HG02759 (cell line): ENCODE data around the gene NME3.

Experiments
- ATAC-seq: cut with Tn5 transposase; IDR thresholded peaks from one replicate; pipeline ENCODE4 v1.9.1; 2021; ENCODE audit warnings: mild to moderate bottlenecking, moderate library complexity; ENCODE audit not compliant: unreplicated experiment

Gene NME3

DNA sequence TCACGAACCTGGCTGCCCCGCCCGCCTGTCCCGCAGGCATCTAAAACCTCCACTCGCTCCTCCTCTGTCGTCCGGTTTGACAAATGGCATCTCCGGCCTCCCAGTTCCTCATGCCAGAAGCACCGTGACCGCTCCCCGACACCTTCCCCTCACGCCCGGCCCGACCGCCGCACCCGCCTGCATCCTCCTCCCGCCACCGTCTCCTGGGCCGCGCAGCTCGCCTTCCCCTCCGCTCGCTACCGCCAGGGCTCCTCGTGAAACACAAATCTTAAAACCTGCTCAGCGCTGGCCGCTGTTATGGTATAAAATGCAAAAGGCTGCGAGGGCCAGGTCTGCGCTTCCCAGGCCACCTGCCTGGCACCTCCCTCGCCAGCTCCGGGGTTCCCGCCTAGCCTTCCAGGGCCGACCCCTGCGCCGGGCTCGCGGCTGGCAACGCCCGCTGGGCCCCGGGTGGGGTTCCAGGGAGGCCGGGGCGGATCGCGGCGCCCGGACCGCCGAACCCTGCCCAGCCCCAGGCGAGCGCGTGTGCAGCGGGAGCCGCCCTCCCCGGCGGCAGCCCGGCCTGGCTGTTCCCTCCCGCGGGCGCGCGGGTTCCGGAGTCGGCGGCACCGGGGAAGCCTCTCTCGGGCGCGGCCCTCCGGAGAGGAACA, 10.5 kb upstream of the NME3 start:
- peak; percentile 1 for ATAC-seq

DNA sequence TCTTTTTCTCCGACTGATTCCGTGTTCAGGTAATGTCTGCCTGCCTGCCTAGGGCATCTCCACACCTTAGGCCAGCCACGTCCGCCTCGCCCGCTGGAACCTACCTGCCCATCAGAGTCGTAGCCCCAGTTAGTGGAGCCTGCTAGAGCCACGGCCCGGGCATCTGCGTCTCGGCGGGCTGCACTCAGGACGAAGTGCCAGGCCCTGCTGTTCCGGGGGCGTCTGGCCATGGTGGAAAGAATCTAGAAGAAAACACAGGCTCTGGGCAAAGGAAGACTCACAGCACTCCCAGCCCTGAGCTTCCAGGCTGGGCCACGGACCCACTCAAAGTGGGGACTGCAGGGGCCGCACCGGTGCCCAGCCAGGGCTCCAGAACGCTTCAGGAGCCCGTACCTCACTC, 9.9 kb upstream of the NME3 start:
- no peak for ATAC-seq

DNA sequence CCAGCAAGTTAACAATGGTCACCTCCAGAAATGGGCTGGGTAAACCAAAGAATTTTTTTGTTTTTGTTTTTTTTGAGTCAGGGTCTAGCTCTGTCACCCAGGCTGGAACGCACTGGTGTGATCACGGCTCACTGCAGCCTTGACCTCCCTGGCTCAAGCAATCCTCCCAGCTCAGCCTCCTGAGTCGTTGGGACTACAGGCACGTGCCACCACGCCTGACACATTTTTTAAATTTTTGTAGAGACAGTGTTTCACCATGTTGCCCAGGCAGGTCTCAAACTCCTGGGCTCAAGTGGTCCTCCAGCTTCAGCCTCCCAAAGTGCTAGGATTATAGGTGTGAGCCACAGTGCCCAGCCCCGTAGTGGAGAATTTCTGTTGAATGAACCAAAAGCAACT, 9.3 kb upstream of the NME3 start:
- no peak for ATAC-seq

DNA sequence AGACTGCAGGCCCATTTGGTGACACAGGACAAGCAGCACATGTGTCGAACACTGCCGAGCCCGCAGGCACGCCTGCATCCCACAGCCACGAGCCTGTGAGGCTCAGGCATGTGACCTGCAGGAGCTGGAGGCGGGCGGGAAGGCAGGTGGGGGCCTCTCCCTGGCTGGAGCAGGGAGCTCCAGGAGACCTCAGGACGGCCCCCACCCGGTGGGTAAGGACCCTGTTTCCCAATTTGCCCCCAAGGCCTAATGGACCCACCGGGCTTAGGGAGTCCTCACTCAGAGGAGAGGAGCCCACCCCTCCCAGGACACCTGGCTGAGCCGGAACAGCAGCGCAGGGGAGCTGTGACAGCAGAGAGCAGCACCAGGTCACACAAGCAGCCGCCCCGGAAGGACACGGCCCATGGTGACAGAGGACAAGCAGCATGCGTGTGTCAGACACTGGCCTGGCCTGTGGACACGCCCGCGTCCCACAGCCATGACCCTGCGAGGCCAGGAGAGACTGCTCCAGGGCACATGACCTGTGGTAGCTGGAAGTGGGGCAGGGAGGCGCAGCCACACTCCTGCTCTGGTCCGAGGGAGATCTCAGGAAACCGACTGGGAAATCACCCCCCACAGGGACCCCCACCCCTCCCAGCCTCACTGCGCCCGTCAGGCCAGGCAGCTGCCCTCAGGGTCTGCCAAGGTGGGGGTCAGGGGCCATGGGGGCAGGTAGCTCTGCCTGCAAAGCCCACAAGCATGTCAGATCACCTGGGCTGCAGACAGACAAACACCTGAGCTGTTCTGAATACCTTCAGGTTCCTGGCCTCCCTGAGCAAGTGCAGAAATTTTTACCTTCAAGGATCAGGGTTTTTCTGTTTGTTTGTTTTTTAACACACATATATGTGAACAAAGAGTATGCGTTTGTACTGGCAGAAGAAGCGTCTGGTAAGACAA, 8.7 kb upstream of the NME3 start:
- ATAC-seq, result no peak

DNA sequence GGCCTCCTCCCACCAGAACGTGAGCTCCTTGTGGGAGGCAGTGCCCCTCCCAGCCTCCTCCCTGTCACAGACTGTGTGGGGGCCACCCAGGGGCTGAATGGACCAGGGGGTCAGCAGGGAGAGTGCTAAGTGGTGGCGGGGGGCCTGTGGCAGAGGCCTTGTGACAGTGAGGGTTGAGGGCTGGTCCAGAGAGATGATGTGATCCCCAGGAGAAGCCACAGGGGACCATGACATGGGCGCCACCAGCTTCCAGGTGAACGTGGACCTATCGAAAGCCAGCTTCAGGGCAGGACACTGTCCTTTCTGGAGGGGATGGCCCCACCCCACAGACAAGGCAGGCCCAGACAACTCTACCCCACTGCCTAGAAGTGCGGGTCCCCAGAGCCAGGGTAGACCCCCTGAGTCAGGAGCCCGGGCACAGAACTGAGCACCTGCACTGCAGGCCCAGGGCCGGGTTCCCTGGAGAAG, 7.9 kb upstream of the NME3 start:
- ATAC-seq, result no peak

DNA sequence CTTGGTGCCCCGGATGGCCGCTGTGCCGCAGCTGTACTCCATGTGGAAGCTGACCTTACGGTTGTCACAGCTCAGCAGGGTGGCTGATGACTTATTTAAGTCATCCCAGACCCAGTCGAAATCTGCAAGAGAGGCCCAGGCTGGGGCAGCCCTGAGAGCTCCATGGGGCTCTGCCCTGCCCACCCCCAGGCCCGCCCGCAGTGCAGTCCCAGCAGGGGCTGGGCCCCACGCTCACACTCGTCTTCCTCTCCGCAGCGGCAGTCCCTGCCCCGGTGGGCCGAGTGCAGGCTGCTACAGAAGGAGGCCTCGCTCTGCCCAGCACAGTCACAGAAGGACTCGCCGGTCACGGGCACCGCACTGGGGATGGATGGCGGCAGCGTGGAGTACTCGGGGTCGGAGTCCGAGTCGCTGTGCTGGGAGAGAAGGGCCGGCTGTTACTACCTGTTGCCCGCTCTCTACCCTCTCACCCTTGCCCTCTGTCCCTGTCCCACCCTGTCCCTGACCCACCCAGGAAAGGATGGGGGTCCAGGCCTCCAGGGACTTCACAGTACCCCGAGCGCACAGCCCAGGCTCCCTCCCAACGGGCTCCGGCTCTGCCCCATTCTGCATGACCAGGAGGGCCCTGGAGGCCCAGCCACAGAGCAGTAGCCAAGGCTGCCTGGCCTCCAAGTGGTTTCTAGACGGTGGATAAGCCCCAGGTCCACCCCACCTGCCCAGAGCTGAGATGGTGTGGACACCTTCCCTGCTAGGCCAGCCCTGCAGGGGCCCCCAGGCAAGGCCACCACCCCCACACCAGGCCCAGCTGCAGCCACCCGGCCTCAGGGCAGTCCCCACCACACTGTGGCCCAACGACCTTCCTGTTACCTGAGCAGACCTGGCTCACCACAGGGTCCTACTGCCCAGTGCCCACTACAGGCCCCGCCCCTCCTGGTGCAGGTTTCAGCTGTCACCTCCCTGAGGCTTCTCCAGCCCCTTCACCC, 7.1 kb upstream of the NME3 start:
- no peak for ATAC-seq

DNA sequence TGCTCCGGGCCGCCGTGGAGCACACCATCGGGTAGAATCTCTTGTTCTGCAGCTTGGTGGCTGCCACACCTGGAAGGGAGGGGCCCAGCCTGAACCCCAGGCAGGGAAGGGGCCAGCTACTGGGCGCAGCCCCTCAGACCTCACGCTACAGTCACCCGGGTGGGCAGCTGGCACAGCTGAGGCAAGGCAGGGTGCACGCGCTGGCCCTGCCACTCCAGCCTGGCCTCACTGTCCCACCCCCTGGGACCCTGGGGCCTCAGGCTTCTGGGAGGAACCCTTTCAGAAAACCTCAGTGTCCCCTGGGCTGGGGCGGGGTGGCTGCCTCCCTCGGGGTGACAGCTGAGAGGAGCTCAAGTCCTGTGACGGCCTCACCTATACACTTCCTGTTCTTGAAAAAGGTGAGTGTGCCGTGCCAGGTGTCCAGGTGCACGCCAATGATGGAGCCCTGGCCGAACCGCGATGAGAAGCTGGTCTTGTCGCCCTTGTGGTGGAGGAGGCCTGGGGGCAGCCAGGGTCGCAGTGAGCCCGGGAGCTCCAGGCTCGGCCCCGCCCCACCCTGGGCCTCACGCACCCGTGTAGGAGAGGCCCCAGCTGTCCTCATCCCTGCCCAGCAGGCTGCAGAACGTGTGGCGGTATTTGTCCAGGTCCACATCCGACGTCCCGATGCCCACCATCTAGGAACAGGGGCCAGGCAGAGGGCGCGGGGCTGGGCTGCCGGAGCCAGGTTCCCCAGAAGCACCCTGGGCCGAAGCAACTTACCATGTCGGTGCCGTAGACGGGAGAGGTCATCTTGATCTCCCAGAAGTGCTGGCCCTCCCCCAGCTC, 6.2 kb upstream of the NME3 start:
- ATAC-seq, result no peak

DNA sequence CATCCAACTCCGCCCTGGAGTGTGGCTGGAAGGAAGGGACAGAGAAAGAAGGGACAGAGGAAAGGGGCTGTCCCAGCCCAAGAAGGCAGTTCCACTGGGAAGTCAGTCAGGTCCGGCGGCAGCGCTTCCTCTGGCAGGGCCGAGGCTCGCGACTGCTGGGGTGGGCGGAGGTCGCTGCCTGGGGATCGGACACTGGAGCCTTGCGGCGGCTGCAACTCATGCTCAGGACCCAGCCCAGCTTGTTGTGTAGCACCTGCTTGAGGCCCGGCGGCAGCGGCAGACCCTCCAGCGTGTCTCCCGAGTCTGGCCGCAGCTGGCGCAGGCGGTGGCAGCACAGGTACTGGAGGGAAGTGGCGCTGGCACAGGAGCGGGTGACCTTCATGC, 5.6 kb upstream of the NME3 start:
- ATAC-seq, result no peak

DNA sequence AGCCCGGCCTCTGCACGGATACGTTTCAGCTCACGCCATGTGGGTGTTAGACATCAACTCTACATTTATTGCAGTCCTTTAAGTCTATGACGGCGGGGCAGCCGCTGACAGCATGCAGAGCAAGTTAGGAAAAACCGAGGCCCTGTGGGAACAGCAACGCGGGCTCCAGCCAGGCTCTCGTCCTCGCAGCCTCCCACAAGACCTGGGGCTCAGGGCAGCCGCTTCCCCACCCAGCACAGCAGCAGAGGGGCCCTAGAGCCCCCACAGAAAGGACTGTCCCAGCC, 5.3 kb upstream of the NME3 start:
- ATAC-seq, result no peak

DNA sequence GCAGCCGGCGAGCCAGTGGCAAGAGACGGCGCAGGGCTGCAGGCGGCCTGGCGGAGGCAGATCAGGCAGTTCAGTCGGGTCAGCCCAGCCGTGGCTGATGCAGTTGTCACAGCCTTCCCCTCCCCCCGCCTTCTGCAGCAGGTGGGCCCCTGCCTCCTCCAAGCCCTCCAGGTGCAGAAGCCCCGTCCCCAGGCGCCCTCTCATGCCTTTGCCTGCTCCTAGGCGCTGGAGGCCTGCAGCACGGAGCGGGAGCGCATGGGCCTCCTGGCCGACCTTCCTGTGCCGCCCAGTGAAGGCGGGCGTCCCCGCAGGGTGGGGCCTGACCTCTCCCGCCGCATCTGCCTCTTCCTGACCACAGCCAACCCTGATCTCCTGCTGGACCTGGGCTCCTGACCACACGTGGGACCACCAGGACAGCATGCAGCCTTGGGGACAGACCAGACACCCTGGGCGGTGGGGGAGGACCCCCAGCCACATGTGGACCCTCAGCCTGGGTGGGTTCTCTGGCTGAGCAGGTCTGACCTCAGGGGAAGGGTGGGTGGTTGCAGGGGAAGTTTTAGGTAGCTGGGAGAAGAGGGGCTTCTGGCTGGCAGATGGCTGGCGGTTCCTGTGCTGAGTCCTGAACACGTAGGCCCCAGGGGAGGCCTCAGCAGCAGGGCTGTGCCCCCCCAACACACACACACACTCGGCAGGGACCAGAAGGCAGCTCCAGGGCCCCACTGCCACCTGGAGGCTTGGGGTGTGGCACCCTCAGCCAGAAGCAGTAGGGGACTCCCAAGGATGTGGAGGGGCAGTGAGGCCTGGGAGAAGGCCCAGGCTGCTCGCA, 4.7 kb upstream of the NME3 start:
- no peak for ATAC-seq

DNA sequence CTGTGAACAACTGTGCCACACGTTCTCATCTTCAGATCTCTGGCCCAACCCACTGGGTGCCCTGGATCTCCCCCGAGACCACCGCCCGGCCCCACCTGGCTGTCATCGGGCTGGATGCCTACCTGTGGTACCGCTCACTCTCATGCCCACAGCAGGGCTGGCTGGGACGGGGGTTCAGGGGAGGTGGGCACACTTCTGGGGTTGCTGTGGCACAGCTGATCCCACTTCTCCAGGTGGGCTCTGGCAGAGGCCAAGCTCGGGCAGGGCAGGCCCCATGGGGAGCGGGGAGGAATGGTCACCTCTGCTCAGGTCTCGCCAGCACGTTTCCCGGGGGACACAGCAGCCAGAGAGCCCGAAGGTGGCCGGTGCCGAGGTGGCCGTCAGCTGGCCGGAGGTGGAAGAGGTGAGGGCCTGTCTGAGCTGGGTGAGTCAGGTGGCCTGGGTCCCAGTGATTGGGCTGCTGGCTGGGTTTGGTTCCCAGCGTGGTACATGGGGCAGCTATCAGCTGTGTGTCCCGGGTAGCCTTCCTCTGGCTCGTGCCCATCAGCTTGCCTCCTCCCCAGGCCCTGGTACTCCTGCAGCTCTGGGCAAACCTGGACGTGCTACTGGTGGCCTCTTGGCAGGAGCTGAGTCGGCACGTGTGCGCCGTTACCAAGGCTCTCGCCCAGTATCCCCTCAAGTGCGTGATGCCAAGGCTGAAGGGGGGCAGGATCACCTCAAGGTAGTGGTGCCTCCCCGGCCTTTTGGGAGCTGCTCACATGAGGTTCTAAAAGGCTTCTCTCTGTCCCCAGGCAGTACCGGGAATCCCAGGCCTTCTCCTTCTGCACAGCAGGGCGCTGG, 3.9 kb upstream of the NME3 start:
- no peak for ATAC-seq

DNA sequence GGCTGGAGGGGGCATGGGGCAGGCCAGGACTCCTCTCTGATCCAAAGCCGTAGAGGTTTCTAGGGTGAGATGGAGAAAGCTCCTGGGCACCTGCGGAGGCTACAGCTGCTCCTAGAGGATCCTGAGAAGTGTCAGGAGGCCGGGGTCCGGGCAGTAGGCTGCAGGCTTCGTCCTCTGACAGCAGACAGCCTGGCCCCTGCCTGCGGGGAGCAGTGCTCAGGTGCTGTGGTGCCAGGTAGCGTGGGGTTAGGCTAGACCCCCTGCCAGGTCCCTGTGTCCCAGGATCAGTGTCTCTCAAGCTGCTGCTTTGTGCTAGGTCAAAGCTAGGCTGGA, 3.1 kb upstream of the NME3 start:
- ATAC-seq, result no peak

DNA sequence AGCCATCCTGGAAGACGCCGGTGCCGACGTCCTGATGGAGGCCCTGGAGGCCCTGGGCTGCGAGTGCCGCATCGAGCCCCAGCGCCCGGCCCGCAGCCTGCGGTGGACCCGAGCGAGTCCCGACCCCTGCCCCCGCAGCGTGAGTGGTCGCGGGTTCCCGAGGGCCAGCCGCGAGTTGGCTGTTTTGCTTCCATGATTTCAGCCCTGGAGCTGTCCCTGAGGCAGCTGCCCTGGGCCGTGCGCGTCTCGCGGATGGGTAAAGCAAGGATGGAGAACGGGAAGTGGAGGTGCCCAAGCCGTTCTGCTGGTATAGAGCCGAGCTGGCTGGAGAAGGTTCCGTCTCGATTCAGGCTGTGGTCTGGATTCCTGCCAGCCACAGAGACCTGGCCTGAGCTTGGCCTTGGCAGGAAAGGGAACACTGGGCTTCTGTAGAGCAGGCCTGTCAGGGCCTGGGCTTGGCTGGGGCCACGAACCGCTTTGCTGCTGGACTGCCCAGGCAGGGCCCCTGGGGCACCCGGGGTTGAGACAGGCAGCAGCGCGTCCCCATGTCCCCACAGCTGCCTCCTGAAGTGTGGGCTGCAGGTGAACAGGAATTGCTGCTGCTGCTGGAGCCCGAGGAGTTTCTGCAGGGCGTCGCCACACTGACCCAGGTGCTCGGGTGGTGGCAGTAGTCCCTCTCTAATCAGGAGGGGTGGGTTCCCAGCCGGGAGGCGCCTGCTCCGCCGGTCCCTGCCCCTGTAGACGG, 2.5 kb upstream of the NME3 start:
- ATAC-seq, result no peak

DNA sequence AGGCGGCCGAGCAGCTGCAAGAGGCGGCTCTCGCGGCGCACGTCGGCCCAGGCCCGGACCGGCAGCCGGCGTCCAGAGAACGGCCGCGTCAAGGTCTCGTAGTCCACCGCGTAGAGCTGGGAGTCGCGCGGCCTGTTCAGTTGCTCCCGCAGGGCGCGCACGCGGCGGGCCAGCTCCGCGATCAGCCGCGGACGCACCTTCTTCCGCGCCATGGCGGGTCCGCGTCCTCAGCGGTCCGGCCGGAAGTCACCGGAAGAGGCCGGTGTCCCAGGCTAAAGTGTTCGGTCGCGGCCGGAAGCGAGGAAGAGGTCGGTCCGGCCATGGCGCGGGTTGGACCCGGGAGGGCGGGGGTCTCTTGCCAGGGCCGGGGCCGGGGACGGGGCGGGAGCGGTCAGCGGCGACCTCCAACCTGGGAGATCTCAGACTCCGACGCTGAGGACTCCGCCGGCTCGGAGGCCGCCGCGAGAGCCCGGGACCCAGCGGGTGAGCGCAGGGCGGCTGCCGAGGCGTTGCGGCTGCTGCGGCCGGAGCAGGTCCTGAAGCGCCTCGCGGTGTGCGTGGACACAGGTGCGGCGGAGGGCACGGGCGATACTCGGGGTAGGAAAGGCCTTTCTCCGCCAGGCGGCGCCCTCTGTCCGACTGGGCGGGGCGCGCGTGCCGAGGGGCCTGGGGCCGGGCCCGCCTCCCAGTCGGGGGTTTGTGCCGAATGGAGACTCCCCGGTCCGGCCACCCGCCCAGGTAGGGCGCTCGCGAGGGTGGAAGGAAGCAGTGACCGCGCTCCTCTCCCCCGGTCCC, 1.8 kb upstream of the NME3 start, which contains the start of gene MRPS34:
Gene MRPS34, minus strand, starts transcription at position 227 of the 795 bp plus-strand sequence. Its CDS starts 15 bp downstream, at position 212.
- peak; percentile 62 for ATAC-seq

DNA sequence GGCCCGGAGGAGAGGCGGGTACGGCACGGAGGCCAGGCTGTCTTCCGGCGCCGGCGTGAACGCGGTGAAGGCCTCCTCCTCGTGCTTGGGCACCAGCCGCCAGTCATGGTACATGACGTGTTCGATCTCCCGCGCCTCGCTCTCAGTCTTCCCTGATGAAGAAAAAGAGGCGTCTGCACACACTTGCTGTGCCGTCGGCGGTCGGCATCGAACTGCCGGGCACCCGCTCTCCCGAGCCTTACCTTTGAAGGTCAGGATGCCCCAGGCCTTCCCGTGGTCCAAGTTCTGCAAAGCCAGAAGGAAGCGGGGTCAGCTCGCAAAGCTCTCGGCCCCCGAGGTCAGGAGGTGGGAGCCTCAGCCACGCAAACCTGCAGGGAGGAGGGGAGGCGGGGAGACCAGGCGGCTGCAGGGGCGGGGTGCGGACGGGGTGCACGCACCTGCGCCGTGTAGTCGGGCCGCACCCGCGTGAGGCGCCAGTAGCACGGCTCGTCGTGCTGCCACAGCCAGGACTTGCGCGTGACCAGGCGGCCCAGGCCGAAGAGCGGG, 1.1 kb upstream of the NME3 start, which contains the start of gene EME2:
Gene EME2, plus strand, starts transcription at position 449 of the 546 bp plus-strand sequence. CDS start 418 bp downstream, outside the sequence.
- ATAC-seq, result peak; percentile 10

DNA sequence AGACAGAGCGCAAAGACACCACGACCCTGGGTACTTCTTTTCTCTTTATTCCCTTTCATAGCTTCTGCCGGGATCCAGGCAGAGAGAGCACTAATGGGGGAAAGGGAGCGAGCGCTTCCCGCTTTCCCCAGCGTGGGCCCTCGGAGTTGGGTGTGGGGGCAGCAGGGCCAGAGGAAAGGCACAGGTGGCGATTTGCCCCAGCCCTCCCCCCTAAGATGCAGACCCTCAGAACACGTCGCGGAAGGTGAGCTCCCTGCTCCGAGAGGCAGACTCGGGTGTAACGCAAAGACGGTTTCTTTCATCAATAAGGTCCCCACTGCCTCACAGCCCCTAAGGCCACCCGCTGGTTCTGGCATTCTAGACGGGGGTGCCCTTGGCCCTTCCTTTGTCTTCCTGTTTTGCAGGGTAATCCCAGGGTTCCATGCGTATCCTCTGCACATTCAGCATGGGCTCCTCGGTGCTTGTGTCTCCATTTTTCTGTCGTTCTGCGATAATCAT, 570 bp upstream of the NME3 start:
- ATAC-seq, result no peak
